Natural killer cell (primary cell): ENCODE measurements around the gene SMIM7. TPM values are rescaled to one million over a fixed set of nuclear protein-coding genes. Genes with fewer than 3 reads are reported as not detected.
"Not testable (repeated sequence)": the region's sequence is repeated elsewhere in the genome, so short reads cannot be mapped to it uniquely, and the experiment has no call there.

ENCODE experiments used
- ATAC-seq, 3 donors: fragments of 150-1000 bp in 2 of 3; fragments of 200-7000 bp in 1 of 3; cut with Tn5 transposase; 1 replicate in 1 of 3; 2 replicates in 2 of 3; pipeline ENCODE4 v1.10.0; 2021; ENCODE audit warnings: mild to moderate bottlenecking in 2 of 3, moderate library complexity in 2 of 3
- DNase-seq, 2 donors: peaks; one replicate each; pipeline versions ENCODE4 v3.0.0 to v3.0.0-alpha.2; 2013 to 2021; ENCODE audit warnings: mixed read lengths in 1 of 2
- H3K27ac ChIP-seq: one replicate; pipeline ENCODE4 v1.5.1; 2013; ENCODE audit warnings: mild to moderate bottlenecking, low read length
- H3K27me3 ChIP-seq: one replicate; pipeline ENCODE4 v1.6.1; 2013; ENCODE audit warnings: low read length; ENCODE audit not compliant: control insufficient read depth, insufficient read depth
- H3K36me3 ChIP-seq: one replicate; pipeline ENCODE4 v1.6.1; 2013; ENCODE audit warnings: low read length; ENCODE audit not compliant: control insufficient read depth, insufficient read depth
- H3K4me1 ChIP-seq: one replicate; pipeline ENCODE4 v1.6.1; 2013; ENCODE audit warnings: low read length; ENCODE audit not compliant: control insufficient read depth, insufficient read depth
- H3K4me3 ChIP-seq: one replicate; pipeline ENCODE4 v1.5.1; 2013; ENCODE audit warnings: low read length
- H3K9me3 ChIP-seq: one replicate; pipeline ENCODE4 v1.6.1; 2013; ENCODE audit warnings: low read length; ENCODE audit not compliant: control insufficient read depth, insufficient read depth
- H3K27ac Mint-ChIP-seq, 2 donors: one replicate each; pipeline ENCODE4 v1.8.0; 2022; ENCODE audit warnings: mild to moderate bottlenecking in 2 of 2, mixed read lengths in 2 of 2, moderate library complexity in 1 of 2
- H3K27me3 Mint-ChIP-seq, 2 donors: one replicate each; pipeline ENCODE4 v1.8.0; 2022; ENCODE audit warnings: low read depth in 2 of 2, mixed read lengths in 2 of 2
- H3K36me3 Mint-ChIP-seq: one replicate; pipeline ENCODE4 v1.8.0; 2022; ENCODE audit warnings: mixed read lengths
- H3K4me1 Mint-ChIP-seq, 2 donors: one replicate each; pipeline ENCODE4 v1.8.0; 2022; ENCODE audit warnings: mixed read lengths in 2 of 2
- H3K4me3 Mint-ChIP-seq: one replicate; pipeline ENCODE4 v1.8.0; 2022; ENCODE audit warnings: mild to moderate bottlenecking, moderate library complexity, mixed read lengths
- H3K9me3 Mint-ChIP-seq, 2 donors: one replicate each; pipeline ENCODE4 v1.8.0; 2022; ENCODE audit warnings: mixed read lengths in 2 of 2
- WGBS: methylation state at CpG from one replicate; pipeline ENCODE4 v1.1.7; 2013; ENCODE audit warnings: missing lambda C conversion rate; ENCODE audit not compliant: insufficient coverage; 5-methylcytosine and 5-hydroxymethylcytosine counted together
- intact Hi-C: fragments of 100-400 bp; cut with micrococcal nuclease; formaldehyde crosslinking; loops from one replicate; pipeline ENCODE4 v1.14.2; 2022
- total RNA-seq, 4 donors: library from RNA; stranded (reverse); fragments of 120-200 nt in 1 of 4; gene quantifications; one replicate each; pipeline versions ENCODE4 v1.2.3 to v1.2.4, GENCODE V29; 2013 to 2022
- TF ChIP-seq, protein P1 (sequence below): fragments of 200-600 bp; IDR thresholded peaks from one replicate; pipeline ENCODE4 v1.8.0; 2022; ENCODE audit warnings: antibody characterized with exemption

Gene SMIM7
- total RNA-seq, 3 donors from 2014 or later (not counting 1 experiment from before 2014, with no cell fraction given) = 63.2 to 88.4 (median 76.0) TPM

DNA sequence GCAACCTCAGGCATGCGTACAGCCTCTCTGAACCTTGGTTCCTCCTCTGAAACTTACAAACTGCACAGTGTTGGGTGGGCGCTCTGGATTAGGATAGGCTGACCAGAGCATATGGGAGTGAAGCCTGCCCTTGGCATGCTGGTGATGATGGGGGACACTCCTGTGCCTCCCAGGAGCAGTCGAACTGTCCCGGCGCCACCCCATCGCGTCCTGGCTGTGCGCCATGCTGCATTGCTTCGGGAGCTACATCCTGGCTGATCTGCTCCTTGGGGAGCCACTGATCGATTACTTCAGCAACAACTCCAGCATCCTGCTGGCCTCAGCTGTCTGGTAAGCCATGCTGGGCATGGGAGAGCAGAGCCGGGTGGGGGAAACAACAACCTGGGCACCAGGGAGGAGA lies 19.9 kb upstream of the SMIM7 start:
- H3K36me3 Mint-ChIP-seq = no peaks in the 10 kb centered on the region
- no peak overlapping the region for H3K4me3 ChIP-seq
- no peak overlapping the region for H3K27ac ChIP-seq
- no peaks in the 10 kb centered on the region for H3K27me3 Mint-ChIP-seq
- peaks cover 13% of the 10 kb centered on the region for H3K9me3 ChIP-seq
- intact Hi-C loops = no loop called here
- no peaks in the 10 kb centered on the region for H3K36me3 ChIP-seq
- DNase-seq (no peak), ATAC-seq (no peak)
- H3K27me3 ChIP-seq = no peaks in the 10 kb centered on the region
- TF ChIP-seq, protein P1, sequence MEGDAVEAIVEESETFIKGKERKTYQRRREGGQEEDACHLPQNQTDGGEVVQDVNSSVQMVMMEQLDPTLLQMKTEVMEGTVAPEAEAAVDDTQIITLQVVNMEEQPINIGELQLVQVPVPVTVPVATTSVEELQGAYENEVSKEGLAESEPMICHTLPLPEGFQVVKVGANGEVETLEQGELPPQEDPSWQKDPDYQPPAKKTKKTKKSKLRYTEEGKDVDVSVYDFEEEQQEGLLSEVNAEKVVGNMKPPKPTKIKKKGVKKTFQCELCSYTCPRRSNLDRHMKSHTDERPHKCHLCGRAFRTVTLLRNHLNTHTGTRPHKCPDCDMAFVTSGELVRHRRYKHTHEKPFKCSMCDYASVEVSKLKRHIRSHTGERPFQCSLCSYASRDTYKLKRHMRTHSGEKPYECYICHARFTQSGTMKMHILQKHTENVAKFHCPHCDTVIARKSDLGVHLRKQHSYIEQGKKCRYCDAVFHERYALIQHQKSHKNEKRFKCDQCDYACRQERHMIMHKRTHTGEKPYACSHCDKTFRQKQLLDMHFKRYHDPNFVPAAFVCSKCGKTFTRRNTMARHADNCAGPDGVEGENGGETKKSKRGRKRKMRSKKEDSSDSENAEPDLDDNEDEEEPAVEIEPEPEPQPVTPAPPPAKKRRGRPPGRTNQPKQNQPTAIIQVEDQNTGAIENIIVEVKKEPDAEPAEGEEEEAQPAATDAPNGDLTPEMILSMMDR = no peak
- 97% methylated on average over 11 of the region's 11 CpGs for WGBS
- H3K4me1 ChIP-seq = no peaks in the 10 kb centered on the region
- no peak overlapping the region for H3K4me3 Mint-ChIP-seq
- H3K4me1 Mint-ChIP-seq = no peaks in the 10 kb centered on the region
- H3K9me3 Mint-ChIP-seq = peaks cover 2 to 3% of the 10 kb centered on the region in 2 donors
- no peak overlapping the region for H3K27ac Mint-ChIP-seq

DNA sequence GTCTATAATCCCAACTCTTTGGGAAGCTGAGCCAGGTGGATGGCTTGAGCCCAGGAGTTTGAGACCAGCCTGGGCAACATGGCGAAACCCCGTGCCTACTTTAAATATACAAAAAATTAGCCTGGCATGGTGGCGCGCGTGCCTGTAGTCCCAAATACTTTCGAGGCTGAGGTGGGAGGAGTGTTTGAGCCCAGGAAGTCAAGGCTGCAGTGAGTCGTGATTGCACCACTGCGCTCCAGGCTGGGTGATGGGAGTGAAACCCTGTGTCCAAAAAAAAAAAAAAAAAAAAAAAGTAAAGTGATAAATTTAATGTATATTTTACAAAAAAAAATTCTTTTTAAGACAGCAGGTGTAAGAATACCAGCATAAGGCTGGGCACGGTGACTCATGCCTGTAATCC lies 18.6 kb upstream of the SMIM7 start:
- H3K9me3 ChIP-seq = peaks cover 13% of the 10 kb centered on the region
- H3K27me3 Mint-ChIP-seq = no peaks in the 10 kb centered on the region
- H3K4me1 Mint-ChIP-seq = no peaks in the 10 kb centered on the region
- WGBS = 99% methylated on average over 8 of the region's 9 CpGs
- no peak overlapping the region for H3K27ac Mint-ChIP-seq
- intact Hi-C loops = no loop called here
- H3K4me3 ChIP-seq = no peak overlapping the region
- no peaks in the 10 kb centered on the region for H3K4me1 ChIP-seq
- H3K36me3 ChIP-seq = no peaks in the 10 kb centered on the region
- DNase-seq (no peak), ATAC-seq (no peak)
- TF ChIP-seq, protein P1 = no peak
- H3K4me3 Mint-ChIP-seq = no peak overlapping the region
- no peak overlapping the region for H3K27ac ChIP-seq
- no peaks in the 10 kb centered on the region for H3K36me3 Mint-ChIP-seq
- peaks cover 2 to 3% of the 10 kb centered on the region in 2 donors for H3K9me3 Mint-ChIP-seq
- H3K27me3 ChIP-seq = no peaks in the 10 kb centered on the region

DNA sequence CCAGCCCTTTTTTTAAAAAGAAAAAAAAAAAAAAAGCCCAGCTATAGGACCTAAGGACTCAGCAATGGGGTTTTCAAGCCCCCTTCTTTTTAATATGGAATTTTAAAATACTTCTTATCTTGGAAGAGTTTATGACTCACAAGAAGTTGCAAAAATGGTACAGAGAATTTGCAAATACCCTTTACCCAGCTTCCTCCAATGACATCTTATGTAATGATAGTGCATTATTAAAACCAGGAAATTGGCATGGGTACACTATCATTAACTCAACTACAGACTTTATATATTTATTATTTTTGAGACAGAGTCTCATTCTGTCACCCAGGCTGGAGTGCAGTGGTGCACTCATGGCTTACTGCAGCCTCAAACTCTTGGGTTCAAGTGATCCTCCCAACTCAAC lies 17.1 kb upstream of the SMIM7 start:
- peaks cover 13% of the 10 kb centered on the region for H3K9me3 ChIP-seq
- no peaks in the 10 kb centered on the region for H3K27me3 ChIP-seq
- TF ChIP-seq, protein P1 = no peak
- intact Hi-C loops = no loop called here
- no peaks in the 10 kb centered on the region for H3K36me3 ChIP-seq
- H3K4me1 ChIP-seq = no peaks in the 10 kb centered on the region
- no peak for ATAC-seq
- Mint-ChIP-seq H3K4me3 (no peak overlapping the region), H3K9me3 (peaks cover 2 to 3% of the 10 kb centered on the region in 2 donors), H3K36me3 (no peaks in the 10 kb centered on the region), H3K27me3 (no peaks in the 10 kb centered on the region), H3K4me1 (no peaks in the 10 kb centered on the region), H3K27ac (no peak overlapping the region)
- no peak overlapping the region for H3K27ac ChIP-seq
- DNase-seq = no peak
- H3K4me3 ChIP-seq = no peak overlapping the region

DNA sequence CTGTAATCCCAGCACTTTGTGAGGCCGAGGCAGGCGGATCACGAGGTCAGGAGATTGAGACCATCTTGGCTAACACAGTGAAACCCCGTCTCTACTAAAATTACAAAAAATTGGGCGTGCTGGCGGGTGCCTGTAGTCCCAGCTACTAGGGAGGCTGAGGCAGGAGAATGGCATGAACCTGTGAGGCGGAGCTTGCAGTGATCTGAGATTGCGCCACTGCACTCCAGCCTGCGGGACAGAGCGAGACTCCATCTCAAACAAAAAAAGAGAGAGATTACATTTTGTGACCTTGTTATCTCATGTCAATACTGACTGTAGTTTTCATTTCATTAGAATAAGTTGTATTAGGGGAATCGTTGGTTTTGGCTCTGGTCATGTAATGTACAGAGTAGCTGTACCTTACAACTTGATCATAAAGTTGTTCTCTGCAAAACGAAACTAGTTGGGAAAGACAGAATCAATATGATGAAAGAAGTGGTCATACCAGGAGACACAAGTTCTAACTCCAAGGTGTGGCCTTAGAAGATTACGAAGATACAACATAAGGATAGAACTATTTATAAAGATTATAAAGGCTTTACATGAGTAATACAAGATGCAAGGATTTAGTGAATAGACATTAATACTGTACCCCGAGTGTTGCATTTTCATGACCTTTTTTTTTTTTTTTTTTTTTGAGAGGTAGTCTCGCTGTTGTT lies 16.3 kb upstream of the SMIM7 start:
- Mint-ChIP-seq H3K27me3 (no peaks in the 10 kb centered on the region), H3K27ac (no peak overlapping the region), H3K4me1 (no peaks in the 10 kb centered on the region), H3K4me3 (no peak overlapping the region), H3K9me3 (peaks cover 1 to 2% of the 10 kb centered on the region in 2 donors), H3K36me3 (no peaks in the 10 kb centered on the region)
- 89% methylated on average over 14 of the region's 15 CpGs for WGBS
- no peaks in the 10 kb centered on the region for H3K4me1 ChIP-seq
- TF ChIP-seq, protein P1 = no peak
- H3K4me3 ChIP-seq = no peak overlapping the region
- ATAC-seq = no peak
- no peak overlapping the region for H3K27ac ChIP-seq
- intact Hi-C loops = no loop called here
- no peaks in the 10 kb centered on the region for H3K27me3 ChIP-seq
- H3K9me3 ChIP-seq = peaks cover 9% of the 10 kb centered on the region
- no peak for DNase-seq
- no peaks in the 10 kb centered on the region for H3K36me3 ChIP-seq

DNA sequence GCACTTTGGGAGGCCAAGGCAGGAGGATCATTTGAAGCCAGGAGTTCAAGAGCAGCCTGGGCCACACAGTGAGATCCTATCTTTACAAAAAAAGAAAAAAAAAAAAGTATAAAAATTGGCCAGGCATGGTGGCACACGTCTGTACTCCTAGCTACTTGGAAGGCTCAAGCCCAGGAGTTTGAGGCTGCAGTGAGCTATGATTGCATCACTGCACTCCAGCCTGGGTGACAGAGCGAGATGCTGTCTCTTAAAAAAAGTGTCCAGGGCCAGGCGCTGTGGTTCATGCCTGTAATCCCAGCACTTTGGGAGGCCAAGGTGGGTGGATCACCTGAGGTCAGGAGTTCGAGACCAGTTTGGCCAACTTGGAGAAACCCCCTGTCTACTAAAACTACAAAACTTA lies 13.9 kb upstream of the SMIM7 start:
- H3K27me3 ChIP-seq, H3K9me3 ChIP-seq, H3K36me3 Mint-ChIP-seq, H3K27ac Mint-ChIP-seq, H3K36me3 ChIP-seq, H3K27me3 Mint-ChIP-seq, H3K4me1 Mint-ChIP-seq, intact Hi-C loops, H3K27ac ChIP-seq, H3K4me1 ChIP-seq, H3K4me3 Mint-ChIP-seq, H3K9me3 Mint-ChIP-seq, ATAC-seq, H3K4me3 ChIP-seq, DNase-seq: not testable (repeated sequence)
- 90% methylated on average over 4 of the region's 4 CpGs for WGBS
